ENCODE measurements around the gene C1QTNF12. TPM values are rescaled to one million over a fixed set of nuclear protein-coding genes. Genes with fewer than 3 reads are reported as not detected.

The C1QTNF12 gene
- polyA plus RNA-seq, 1 of the 3 experiments (the other 2 are of a cell fraction): 0.59 TPM

DNA sequence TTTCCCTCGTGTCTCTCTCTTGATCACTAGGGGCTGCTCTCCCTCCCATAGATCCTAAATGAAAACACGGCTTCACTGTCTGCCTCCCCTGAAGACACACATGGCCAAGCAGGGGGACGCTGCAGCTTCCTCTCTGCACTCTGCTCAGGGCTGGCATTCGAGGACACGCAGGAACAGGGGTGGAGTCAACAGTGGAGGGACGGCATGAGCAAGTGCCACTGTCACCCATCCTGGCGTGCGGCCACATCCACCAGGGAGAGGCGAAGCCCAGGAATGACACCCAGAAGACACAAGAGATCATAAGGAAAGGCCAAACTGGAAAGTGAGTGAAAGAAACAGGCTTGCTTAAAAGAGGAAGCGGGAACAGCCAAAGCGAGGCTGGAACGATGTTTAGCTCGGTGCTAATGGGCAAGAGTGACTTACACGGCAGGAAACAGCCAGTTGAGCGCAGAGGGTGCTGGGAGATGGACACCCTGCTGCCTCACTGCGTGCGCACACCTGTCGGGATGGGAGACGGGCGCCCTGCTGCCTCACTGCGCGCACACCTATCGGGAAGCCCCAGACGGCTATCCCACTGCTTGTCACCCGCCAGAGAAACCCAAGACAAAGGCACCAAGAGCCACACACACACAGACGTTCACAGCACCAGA, 13.6 kb upstream of the C1QTNF12 start:
- no peak for DNase-seq
- peaks cover 38% of the 10 kb centered on the region for H4K20me1 ChIP-seq (ENCODE audit: insufficient read depth)

DNA sequence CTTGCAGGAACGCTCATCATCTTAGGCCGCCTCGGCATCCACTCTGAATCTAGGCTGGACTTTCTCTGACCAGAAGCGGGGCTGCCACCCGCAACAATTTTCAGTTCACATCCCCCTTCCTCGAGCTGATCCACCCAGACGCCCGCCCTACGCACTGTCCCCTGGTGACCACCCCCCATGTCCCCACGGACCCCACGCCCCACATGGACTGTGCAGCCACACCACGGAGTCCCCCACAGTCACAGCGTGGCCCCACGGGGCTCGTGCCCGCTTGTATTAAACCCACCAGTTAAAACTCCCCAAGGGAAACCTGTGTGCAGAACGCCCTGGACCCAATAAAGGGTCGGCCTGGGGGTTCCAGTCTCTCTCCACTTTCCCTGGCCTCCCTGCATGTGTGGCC, 13.0 kb upstream of the C1QTNF12 start:
- no peak overlapping the region for H3K4me3 ChIP-seq (ENCODE audit: low read depth in 2 of 2, low read length in 1 of 2)
- H3K4me1 ChIP-seq (ENCODE audit: control insufficient read depth in 1 of 2, insufficient read depth in 2 of 2, low read depth in 1 of 2, low read length in 1 of 2): no peaks in the 10 kb centered on the region
- peaks cover 41% of the 10 kb centered on the region for H3K79me2 ChIP-seq (ENCODE audit: insufficient read depth)
- no peaks in the 10 kb centered on the region for H3K9me3 ChIP-seq
- no peaks in the 10 kb centered on the region for H3K27me3 ChIP-seq (ENCODE audit: insufficient read depth)
- no peaks in the 10 kb centered on the region for H3K9me2 ChIP-seq
- no peak overlapping the region for H3K9ac ChIP-seq
- no peak overlapping the region for H3K4me2 ChIP-seq
- peaks cover 19 to 71% of the 10 kb centered on the region in 2 experiments for H3K36me3 ChIP-seq (replicated peaks in 1 of 2; ENCODE audit: control insufficient read depth in 1 of 2, insufficient read depth in 2 of 2, low read length in 1 of 2)
- WGBS (ENCODE audit: low lambda C conversion rate): 98% methylated on average over 18 of the region's 18 CpGs
- H3K27ac ChIP-seq (ENCODE audit: low read depth in 2 of 2, low read length in 1 of 2): no peak overlapping the region
- peaks cover 32% of the 10 kb centered on the region for H4K20me1 ChIP-seq (ENCODE audit: insufficient read depth)
- no peak for DNase-seq
- no peak overlapping the region for H2AFZ ChIP-seq (ENCODE audit: low read depth)
- CTCF ChIA-PET: no interaction called here
- TF ChIP-seq RCOR1 (IDR thresholded peaks at IDR 0.05; ENCODE audit: low read length) (no peak), GATA2 (CRISPR knock-in tag; IDR thresholded peaks at IDR 0.05) (no peak), MEF2A (IDR thresholded peaks at IDR 0.05; ENCODE audit: borderline replicate concordance, low read depth) (no peak), NFIC (IDR thresholded peaks at IDR 0.05; ENCODE audit: borderline replicate concordance) (no peak), TAF1 (IDR thresholded peaks at IDR 0.05; ENCODE audit: borderline replicate concordance, low read depth, low read length) (no peak), SIN3A (IDR thresholded peaks at IDR 0.05; ENCODE audit: borderline replicate concordance, low read depth, low read length) (no peak), TEAD4 (IDR thresholded peaks at IDR 0.05; ENCODE audit: borderline replicate concordance, insufficient read depth) (no peak), SMC3 (IDR thresholded peaks at IDR 0.05; ENCODE audit: low read depth, low read length) (no peak), TCF12 (IDR thresholded peaks at IDR 0.05) (no peak), RAD21 (IDR thresholded peaks at IDR 0.05; ENCODE audit: low read length) (no peak), YY1 (IDR thresholded peaks at IDR 0.05; ENCODE audit: low read depth) (no peak), EP300 (IDR thresholded peaks at IDR 0.05; ENCODE audit: borderline replicate concordance in 1 of 2, low read depth in 1 of 2, low read length in 1 of 2) (no peak), RXRA (IDR thresholded peaks at IDR 0.05; ENCODE audit: borderline replicate concordance, low read depth) (no peak), EZH2phosphoT487 (IDR thresholded peaks at IDR 0.05; ENCODE audit: borderline replicate concordance, low read depth) (no peak)
- TF ChIP-seq, protein P1, sequence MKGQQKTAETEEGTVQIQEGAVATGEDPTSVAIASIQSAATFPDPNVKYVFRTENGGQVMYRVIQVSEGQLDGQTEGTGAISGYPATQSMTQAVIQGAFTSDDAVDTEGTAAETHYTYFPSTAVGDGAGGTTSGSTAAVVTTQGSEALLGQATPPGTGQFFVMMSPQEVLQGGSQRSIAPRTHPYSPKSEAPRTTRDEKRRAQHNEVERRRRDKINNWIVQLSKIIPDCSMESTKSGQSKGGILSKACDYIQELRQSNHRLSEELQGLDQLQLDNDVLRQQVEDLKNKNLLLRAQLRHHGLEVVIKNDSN (IDR thresholded peaks at IDR 0.05; ENCODE audit: borderline replicate concordance, low read depth): no peak
- TF ChIP-seq, protein P2, sequence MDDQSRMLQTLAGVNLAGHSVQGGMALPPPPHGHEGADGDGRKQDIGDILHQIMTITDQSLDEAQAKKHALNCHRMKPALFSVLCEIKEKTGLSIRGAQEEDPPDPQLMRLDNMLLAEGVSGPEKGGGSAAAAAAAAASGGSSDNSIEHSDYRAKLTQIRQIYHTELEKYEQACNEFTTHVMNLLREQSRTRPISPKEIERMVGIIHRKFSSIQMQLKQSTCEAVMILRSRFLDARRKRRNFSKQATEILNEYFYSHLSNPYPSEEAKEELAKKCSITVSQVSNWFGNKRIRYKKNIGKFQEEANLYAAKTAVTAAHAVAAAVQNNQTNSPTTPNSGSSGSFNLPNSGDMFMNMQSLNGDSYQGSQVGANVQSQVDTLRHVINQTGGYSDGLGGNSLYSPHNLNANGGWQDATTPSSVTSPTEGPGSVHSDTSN (IDR thresholded peaks at IDR 0.05): no peak
- TF ChIP-seq, protein P3, sequence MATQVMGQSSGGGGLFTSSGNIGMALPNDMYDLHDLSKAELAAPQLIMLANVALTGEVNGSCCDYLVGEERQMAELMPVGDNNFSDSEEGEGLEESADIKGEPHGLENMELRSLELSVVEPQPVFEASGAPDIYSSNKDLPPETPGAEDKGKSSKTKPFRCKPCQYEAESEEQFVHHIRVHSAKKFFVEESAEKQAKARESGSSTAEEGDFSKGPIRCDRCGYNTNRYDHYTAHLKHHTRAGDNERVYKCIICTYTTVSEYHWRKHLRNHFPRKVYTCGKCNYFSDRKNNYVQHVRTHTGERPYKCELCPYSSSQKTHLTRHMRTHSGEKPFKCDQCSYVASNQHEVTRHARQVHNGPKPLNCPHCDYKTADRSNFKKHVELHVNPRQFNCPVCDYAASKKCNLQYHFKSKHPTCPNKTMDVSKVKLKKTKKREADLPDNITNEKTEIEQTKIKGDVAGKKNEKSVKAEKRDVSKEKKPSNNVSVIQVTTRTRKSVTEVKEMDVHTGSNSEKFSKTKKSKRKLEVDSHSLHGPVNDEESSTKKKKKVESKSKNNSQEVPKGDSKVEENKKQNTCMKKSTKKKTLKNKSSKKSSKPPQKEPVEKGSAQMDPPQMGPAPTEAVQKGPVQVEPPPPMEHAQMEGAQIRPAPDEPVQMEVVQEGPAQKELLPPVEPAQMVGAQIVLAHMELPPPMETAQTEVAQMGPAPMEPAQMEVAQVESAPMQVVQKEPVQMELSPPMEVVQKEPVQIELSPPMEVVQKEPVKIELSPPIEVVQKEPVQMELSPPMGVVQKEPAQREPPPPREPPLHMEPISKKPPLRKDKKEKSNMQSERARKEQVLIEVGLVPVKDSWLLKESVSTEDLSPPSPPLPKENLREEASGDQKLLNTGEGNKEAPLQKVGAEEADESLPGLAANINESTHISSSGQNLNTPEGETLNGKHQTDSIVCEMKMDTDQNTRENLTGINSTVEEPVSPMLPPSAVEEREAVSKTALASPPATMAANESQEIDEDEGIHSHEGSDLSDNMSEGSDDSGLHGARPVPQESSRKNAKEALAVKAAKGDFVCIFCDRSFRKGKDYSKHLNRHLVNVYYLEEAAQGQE (IDR thresholded peaks at IDR 0.05; ENCODE audit: low read depth, low read length): no peak
- peaks cover 2% of the 10 kb centered on the region for H3F3A ChIP-seq (replicated peaks; ENCODE audit: insufficient read depth)
- POLR2A ChIA-PET: no interaction called here

More for the DNA sequence above, 13.6 kb upstream of the C1QTNF12 start:
- no peaks in the 10 kb centered on the region for H3K27me3 ChIP-seq (ENCODE audit: insufficient read depth)
- peaks cover 0 to 2% of the 10 kb centered on the region in 2 experiments; a peak in 2 of 4 replicates for H3K4me1 ChIP-seq (ENCODE audit: control insufficient read depth in 1 of 2, insufficient read depth in 2 of 2, low read depth in 1 of 2, low read length in 1 of 2)
- H2AFZ ChIP-seq (ENCODE audit: low read depth): no peak overlapping the region
- H3K36me3 ChIP-seq (replicated peaks in 1 of 2; ENCODE audit: control insufficient read depth in 1 of 2, insufficient read depth in 2 of 2, low read length in 1 of 2): peaks cover 19 to 66% of the 10 kb centered on the region in 2 experiments
- no peak overlapping the region for H3K27ac ChIP-seq (ENCODE audit: low read depth in 2 of 2, low read length in 1 of 2)
- ChIA-PET CTCF (no interaction called here), POLR2A (no interaction called here)
- no peak for TF ChIP-seq POLR2AphosphoS5 (IDR thresholded peaks at IDR 0.05; ENCODE audit: low read depth, low read length)
- TF ChIP-seq CHD2 (IDR thresholded peaks at IDR 0.05; ENCODE audit: low read length, partially characterized antibody): no peak
- no peak for TF ChIP-seq TEAD4 (IDR thresholded peaks at IDR 0.05; ENCODE audit: borderline replicate concordance, insufficient read depth)
- TF ChIP-seq, protein P4, sequence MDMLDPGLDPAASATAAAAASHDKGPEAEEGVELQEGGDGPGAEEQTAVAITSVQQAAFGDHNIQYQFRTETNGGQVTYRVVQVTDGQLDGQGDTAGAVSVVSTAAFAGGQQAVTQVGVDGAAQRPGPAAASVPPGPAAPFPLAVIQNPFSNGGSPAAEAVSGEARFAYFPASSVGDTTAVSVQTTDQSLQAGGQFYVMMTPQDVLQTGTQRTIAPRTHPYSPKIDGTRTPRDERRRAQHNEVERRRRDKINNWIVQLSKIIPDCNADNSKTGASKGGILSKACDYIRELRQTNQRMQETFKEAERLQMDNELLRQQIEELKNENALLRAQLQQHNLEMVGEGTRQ (IDR thresholded peaks at IDR 0.05; ENCODE audit: borderline replicate concordance, low read depth, low read length): no peak
- TF ChIP-seq EZH2phosphoT487 (IDR thresholded peaks at IDR 0.05; ENCODE audit: borderline replicate concordance, low read depth): no peak
- no peak overlapping the region for H3K4me3 ChIP-seq (ENCODE audit: low read depth in 2 of 2, low read length in 1 of 2)
- 95% methylated on average over 22 of the region's 26 CpGs for WGBS (ENCODE audit: low lambda C conversion rate)
- H3K9ac ChIP-seq: no peak overlapping the region
- no peak overlapping the region for H3K4me2 ChIP-seq
- no peaks in the 10 kb centered on the region for H3K9me3 ChIP-seq
- H3F3A ChIP-seq (replicated peaks; ENCODE audit: insufficient read depth): peaks cover 6% of the 10 kb centered on the region
- H3K79me2 ChIP-seq (ENCODE audit: insufficient read depth): peaks cover 44% of the 10 kb centered on the region
- no peaks in the 10 kb centered on the region for H3K9me2 ChIP-seq

All from SK-N-SH (cell line).